Colonic mucosa (tissue), 4 donors: ENCODE measurements around the gene EPX. TPM values are rescaled to one million over a fixed set of nuclear protein-coding genes. Genes with fewer than 3 reads are reported as not detected.

Source experiments
- DNase-seq: peaks from one replicate; pipeline ENCODE4 v3.0.0-alpha.2; 2020
- H3K27ac ChIP-seq: fragments of 200-600 bp; one replicate; pipeline ENCODE4 v1.8.0; 2021
- H3K27me3 ChIP-seq: fragments of 200-600 bp; one replicate; pipeline ENCODE4 v1.8.0; 2021
- H3K36me3 ChIP-seq: fragments of 200-600 bp; one replicate; pipeline ENCODE4 v1.8.0; 2021
- H3K4me1 ChIP-seq: fragments of 200-600 bp; one replicate; pipeline ENCODE4 v1.8.0; 2021; ENCODE audit warnings: mild to moderate bottlenecking
- H3K4me3 ChIP-seq: fragments of 200-600 bp; one replicate; pipeline ENCODE4 v1.8.0; 2021
- H3K9ac ChIP-seq, 2 donors: one replicate each; pipeline ENCODE4 v1.7.0; 2013; ENCODE audit warnings: control low read depth in 2 of 2, low read depth in 2 of 2, low read length in 2 of 2
- H3K9me3 ChIP-seq: fragments of 200-600 bp; one replicate; pipeline ENCODE4 v1.8.0; 2021
- intact Hi-C: fragments of 100-400 bp; cut with DNase I; formaldehyde crosslinking; loops from one replicate; pipeline ENCODE4 v1.14.1; 2022
- total RNA-seq, 2 donors: library from RNA; stranded (reverse); fragmentation: NEBNext Ultra II Directional in 1 of 2; extraction: Animal tissue kit (Norgen Biotek cat#: 25700) in 1 of 2; gene quantifications; one replicate each; pipeline ENCODE4 v1.2.1, GENCODE V29; 2021
- TF ChIP-seq, protein P1 (sequence below): fragments of 200-600 bp; IDR thresholded peaks from one replicate; pipeline ENCODE4 v1.8.0; 2022; ENCODE audit warnings: antibody characterized with exemption, mild to moderate bottlenecking
- donor health status: healthy.
- donor health status: DM: no; HTN: no; CAD: no.
- donor health status: DM: no; HTN: no; CAD: no.

EPX gene
- total RNA-seq, 2 donors from 2014 or later: not detected

DNA sequence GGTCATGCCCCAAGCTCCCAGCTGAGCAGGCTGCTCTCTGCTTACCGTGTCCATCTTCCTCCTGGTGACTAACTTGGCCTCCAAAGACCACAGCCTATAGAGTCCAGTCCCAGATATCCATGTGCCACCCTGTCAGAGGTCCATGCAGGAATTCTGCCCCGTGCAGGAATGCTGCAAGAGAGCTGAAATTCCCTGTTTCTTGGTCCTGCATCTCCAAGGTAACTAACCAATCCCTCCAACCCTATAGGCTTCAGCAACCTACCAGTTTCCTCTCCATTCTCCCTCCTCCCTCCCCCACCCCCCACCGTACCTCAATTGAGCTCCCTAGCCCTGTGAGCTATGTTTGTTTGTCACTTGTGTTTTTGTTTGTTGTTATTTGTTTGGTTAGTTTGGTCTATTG, 36.2 kb downstream of the EPX start:
- Histone ChIP-seq H3K9me3 (no peaks in the 10 kb centered on the region), H3K36me3 (no peaks in the 10 kb centered on the region), H3K27me3 (no peaks in the 10 kb centered on the region), H3K4me3 (no peak overlapping the region), H3K4me1 (no peaks in the 10 kb centered on the region), H3K27ac (no peak overlapping the region), H3K9ac (no peak overlapping the region)
- intact Hi-C loops: no loop called here
- TF ChIP-seq, protein P1, sequence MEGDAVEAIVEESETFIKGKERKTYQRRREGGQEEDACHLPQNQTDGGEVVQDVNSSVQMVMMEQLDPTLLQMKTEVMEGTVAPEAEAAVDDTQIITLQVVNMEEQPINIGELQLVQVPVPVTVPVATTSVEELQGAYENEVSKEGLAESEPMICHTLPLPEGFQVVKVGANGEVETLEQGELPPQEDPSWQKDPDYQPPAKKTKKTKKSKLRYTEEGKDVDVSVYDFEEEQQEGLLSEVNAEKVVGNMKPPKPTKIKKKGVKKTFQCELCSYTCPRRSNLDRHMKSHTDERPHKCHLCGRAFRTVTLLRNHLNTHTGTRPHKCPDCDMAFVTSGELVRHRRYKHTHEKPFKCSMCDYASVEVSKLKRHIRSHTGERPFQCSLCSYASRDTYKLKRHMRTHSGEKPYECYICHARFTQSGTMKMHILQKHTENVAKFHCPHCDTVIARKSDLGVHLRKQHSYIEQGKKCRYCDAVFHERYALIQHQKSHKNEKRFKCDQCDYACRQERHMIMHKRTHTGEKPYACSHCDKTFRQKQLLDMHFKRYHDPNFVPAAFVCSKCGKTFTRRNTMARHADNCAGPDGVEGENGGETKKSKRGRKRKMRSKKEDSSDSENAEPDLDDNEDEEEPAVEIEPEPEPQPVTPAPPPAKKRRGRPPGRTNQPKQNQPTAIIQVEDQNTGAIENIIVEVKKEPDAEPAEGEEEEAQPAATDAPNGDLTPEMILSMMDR: no peak
- no peak for DNase-seq

GRCh38 chr17:58229384-58229783, 36.9 kb downstream of the EPX start:
- Histone ChIP-seq H3K27me3 (no peaks in the 10 kb centered on the region), H3K4me3 (no peak overlapping the region), H3K4me1 (no peaks in the 10 kb centered on the region), H3K9me3 (no peaks in the 10 kb centered on the region), H3K9ac (no peak overlapping the region), H3K27ac (no peak overlapping the region), H3K36me3 (no peaks in the 10 kb centered on the region)
- intact Hi-C loops: no loop called here
- no peak for DNase-seq
- TF ChIP-seq, protein P1: no peak

DNA sequence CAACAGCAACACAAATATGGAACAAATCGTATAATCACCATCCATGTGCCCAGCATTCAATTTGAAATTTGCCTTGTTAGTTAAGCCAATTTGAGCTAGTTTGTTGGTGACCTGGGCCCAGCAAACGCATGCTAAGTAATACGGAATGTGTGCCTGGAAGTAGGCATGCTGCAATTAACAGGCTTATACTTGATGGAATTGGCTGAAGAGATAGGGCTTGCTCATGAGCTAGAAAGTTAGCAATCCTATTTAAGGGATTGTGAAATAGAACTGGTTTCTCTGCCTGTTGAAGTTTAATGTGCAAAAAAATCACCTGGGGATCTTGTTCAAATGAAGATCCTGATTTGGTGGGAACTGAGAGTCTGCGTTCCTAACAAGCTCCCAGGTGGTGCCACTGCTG, 37.4 kb downstream of the EPX start:
- no peaks in the 10 kb centered on the region for H3K4me1 ChIP-seq
- no peak overlapping the region for H3K9ac ChIP-seq
- H3K27me3 ChIP-seq: no peaks in the 10 kb centered on the region
- DNase-seq: no peak
- no peak overlapping the region for H3K4me3 ChIP-seq
- intact Hi-C loops: no loop called here
- no peak overlapping the region for H3K27ac ChIP-seq
- H3K36me3 ChIP-seq: no peaks in the 10 kb centered on the region
- no peaks in the 10 kb centered on the region for H3K9me3 ChIP-seq
- TF ChIP-seq, protein P1: no peak

- no peaks in the 10 kb centered on the region for H3K36me3 ChIP-seq
- intact Hi-C loops: no loop called here
- H3K4me1 ChIP-seq: no peaks in the 10 kb centered on the region
- no peak overlapping the region for H3K4me3 ChIP-seq
- H3K9ac ChIP-seq: no peak overlapping the region
- H3K27me3 ChIP-seq: no peaks in the 10 kb centered on the region
- TF ChIP-seq, protein P1: no peak
- H3K27ac ChIP-seq: no peak overlapping the region
- no peaks in the 10 kb centered on the region for H3K9me3 ChIP-seq
- no peak for DNase-seq
These were observed 39.1 kb downstream of the EPX start for GRCh38 chr17:58231641-58232040.

- no peaks in the 10 kb centered on the region for H3K27me3 ChIP-seq
- H3K27ac ChIP-seq: no peak overlapping the region
- no peak overlapping the region for H3K9ac ChIP-seq
- DNase-seq: no peak
- no peaks in the 10 kb centered on the region for H3K36me3 ChIP-seq
- H3K4me1 ChIP-seq: no peaks in the 10 kb centered on the region
- TF ChIP-seq, protein P1: no peak
- H3K9me3 ChIP-seq: no peaks in the 10 kb centered on the region
- no peak overlapping the region for H3K4me3 ChIP-seq
- intact Hi-C loops: no loop called here
These were observed 40.2 kb downstream of the EPX start for GRCh38 chr17:58232707-58233156.

- intact Hi-C loops: no loop called here
- TF ChIP-seq, protein P1: no peak
- Histone ChIP-seq H3K36me3 (no peaks in the 10 kb centered on the region), H3K9me3 (no peaks in the 10 kb centered on the region), H3K4me1 (no peaks in the 10 kb centered on the region), H3K9ac (no peak overlapping the region), H3K27me3 (no peaks in the 10 kb centered on the region), H3K27ac (no peak overlapping the region), H3K4me3 (no peak overlapping the region)
- DNase-seq: no peak
These were observed 41.0 kb downstream of the EPX start for GRCh38 chr17:58233543-58233942.
